Osteocyte (in vitro differentiated cells): Measurements from ENCODE around the gene PDCL3. TPM values are rescaled to one million over a fixed set of nuclear protein-coding genes. Genes with fewer than 3 reads are reported as not detected.

Source experiments
- DNase-seq: peaks from one replicate; pipeline ENCODE4 v3.0.0; 2021; ENCODE audit warnings: mixed read lengths; ENCODE audit not compliant: unreplicated experiment; ENCODE audit errors: extremely low spot score
- H3K27ac Mint-ChIP-seq: one replicate; pipeline ENCODE4 v1.8.0; 2021; ENCODE audit warnings: mild to moderate bottlenecking, mixed read lengths; ENCODE audit not compliant: unreplicated experiment
- H3K27me3 Mint-ChIP-seq: one replicate; pipeline ENCODE4 v1.8.0; 2021; ENCODE audit warnings: mixed read lengths; ENCODE audit not compliant: unreplicated experiment
- H3K36me3 Mint-ChIP-seq: one replicate; pipeline ENCODE4 v1.8.0; 2021; ENCODE audit warnings: mixed read lengths; ENCODE audit not compliant: unreplicated experiment
- H3K4me1 Mint-ChIP-seq: one replicate; pipeline ENCODE4 v1.8.0; 2021; ENCODE audit warnings: mixed read lengths; ENCODE audit not compliant: unreplicated experiment
- H3K4me3 Mint-ChIP-seq: one replicate; pipeline ENCODE4 v1.8.0; 2021; ENCODE audit warnings: mild to moderate bottlenecking, moderate library complexity, mixed read lengths; ENCODE audit not compliant: unreplicated experiment
- H3K9me3 Mint-ChIP-seq: one replicate; pipeline ENCODE4 v1.8.0; 2021; ENCODE audit warnings: mixed read lengths; ENCODE audit not compliant: unreplicated experiment
- total RNA-seq: library from RNA; stranded (reverse); gene quantifications from 2 replicates; pipeline ENCODE4 v1.2.1, GENCODE V29; 2021
- TF ChIP-seq, protein P1 (sequence below): fragments of 200-600 bp; sonication (generic); IDR thresholded peaks from 2 replicates; pipeline ENCODE4 v1.5.0; 2021; ENCODE audit warnings: antibody characterized with exemption, mild to moderate bottlenecking, moderate library complexity

The PDCL3 gene
- total RNA-seq, 1 donor from 2014 or later: 20.4 TPM

GRCh38 chr2:100624536-100624935, 61.7 kb downstream of the PDCL3 start:
- Mint-ChIP-seq H3K4me3 (no peak overlapping the region), H3K27ac (no peak overlapping the region), H3K36me3 (no peaks in the 10 kb centered on the region), H3K4me1 (no peaks in the 10 kb centered on the region), H3K27me3 (peaks cover 43% of the 10 kb centered on the region), H3K9me3 (peaks cover 4% of the 10 kb centered on the region)
- TF ChIP-seq, protein P1, sequence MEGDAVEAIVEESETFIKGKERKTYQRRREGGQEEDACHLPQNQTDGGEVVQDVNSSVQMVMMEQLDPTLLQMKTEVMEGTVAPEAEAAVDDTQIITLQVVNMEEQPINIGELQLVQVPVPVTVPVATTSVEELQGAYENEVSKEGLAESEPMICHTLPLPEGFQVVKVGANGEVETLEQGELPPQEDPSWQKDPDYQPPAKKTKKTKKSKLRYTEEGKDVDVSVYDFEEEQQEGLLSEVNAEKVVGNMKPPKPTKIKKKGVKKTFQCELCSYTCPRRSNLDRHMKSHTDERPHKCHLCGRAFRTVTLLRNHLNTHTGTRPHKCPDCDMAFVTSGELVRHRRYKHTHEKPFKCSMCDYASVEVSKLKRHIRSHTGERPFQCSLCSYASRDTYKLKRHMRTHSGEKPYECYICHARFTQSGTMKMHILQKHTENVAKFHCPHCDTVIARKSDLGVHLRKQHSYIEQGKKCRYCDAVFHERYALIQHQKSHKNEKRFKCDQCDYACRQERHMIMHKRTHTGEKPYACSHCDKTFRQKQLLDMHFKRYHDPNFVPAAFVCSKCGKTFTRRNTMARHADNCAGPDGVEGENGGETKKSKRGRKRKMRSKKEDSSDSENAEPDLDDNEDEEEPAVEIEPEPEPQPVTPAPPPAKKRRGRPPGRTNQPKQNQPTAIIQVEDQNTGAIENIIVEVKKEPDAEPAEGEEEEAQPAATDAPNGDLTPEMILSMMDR: no peak
- DNase-seq: no peak

DNA sequence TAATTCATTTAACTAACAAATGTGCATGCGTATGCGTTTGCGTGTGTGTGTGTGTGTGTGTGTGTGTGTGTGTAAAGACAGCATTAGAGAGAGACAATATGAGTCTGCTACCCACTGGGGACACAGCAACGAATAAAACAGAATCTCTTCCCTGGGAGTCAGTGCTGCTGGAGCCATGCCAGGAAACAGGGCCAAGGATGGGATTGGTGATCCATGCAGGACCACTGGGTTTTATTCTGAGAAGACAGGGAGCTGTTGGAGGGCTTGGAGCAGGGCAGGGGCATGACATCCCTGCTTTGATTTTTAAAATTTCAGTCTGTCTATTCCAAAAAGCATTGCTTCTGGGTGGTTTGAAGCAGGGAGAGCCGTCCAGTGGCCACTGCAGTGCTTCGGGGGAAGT, 62.9 kb downstream of the PDCL3 start:
- peaks cover 3% of the 10 kb centered on the region for H3K4me1 Mint-ChIP-seq
- TF ChIP-seq, protein P1: no peak
- H3K4me3 Mint-ChIP-seq: no peak overlapping the region
- no peak overlapping the region for H3K27ac Mint-ChIP-seq
- peaks cover 4% of the 10 kb centered on the region for H3K9me3 Mint-ChIP-seq
- H3K36me3 Mint-ChIP-seq: no peaks in the 10 kb centered on the region
- DNase-seq: peak; percentile 46
- H3K27me3 Mint-ChIP-seq: peaks cover 49% of the 10 kb centered on the region

Other genes starting within 250 kb of the PDCL3 start
- 0.26 and 0.32 TPM in 2 replicates for gene LONRF2, start 240.5 kb upstream of the PDCL3 start, total RNA-seq
- gene CHST10, start 145.3 kb upstream of the PDCL3 start, total RNA-seq: 14.4 and 17.3 TPM in 2 replicates
- not detected in 2 replicates for gene NMS, start 92.5 kb upstream of the PDCL3 start, total RNA-seq